K562 (cell line): ENCODE data around the gene GMPR. TPM values are rescaled to one million over a fixed set of nuclear protein-coding genes. Genes with fewer than 3 reads are reported as not detected.

ENCODE experiments used
- ATAC-seq: fragments of 200-7000 bp; cut with Tn5 transposase; 3 replicates; pipeline ENCODE4 v1.9.1; 2020; ENCODE audit warnings: moderate library complexity
- BruUV-seq: library from RNA; stranded (reverse); fragments of 400-500 nt; replicated peaks from 2 replicates; lab custom pipeline; 2021; lab: Mats Ljungman, UMichigan
- CTCF ChIA-PET: fragments of 300-600 bp; formaldehyde crosslinking; extraction: SDS; loops from one replicate; lab custom pipeline; 2021; ENCODE audit warnings: low intra/inter-chr PET ratio; lab: Yijun Ruan, JAX
- POLR2A ChIA-PET: fragments of 300-600, 350-650 bp; sonication (Branson Sonifier 250); formaldehyde crosslinking; extraction: SDS; loops from one replicate; lab custom pipeline; 2021; ENCODE audit warnings: antibody characterized with exemption, inconsistent platforms; lab: Yijun Ruan, JAX
- DNase-seq, 4 experiments: peaks; one replicate each; pipeline versions ENCODE4 v3.0.0 to v3.0.0-alpha.2; 2011 to 2018; ENCODE audit warnings: low spot score in 3 of 4, mixed read lengths in 3 of 4; ENCODE audit errors: extremely low read depth in 1 of 4
- FAIRE-seq: peaks from 2 replicates; lab custom pipeline; 2011; peaks lifted over from hg19 to GRCh38; lab: Jason Lieb, UNC
- H2AFZ ChIP-seq: 2 replicates; pipeline ENCODE4 v1.6.0; 2011; ENCODE audit warnings: low read depth, low read length, control low read depth, inconsistent platforms
- H3K27ac ChIP-seq: fragments of 200-600 bp; 3 replicates; pipeline ENCODE4 v1.8.0; 2011; ENCODE audit warnings: low read depth, mild to moderate bottlenecking, control low read depth, inconsistent platforms, low read length, moderate library complexity, mixed read lengths; ENCODE audit errors: extremely low read depth
- H3K27me3 ChIP-seq, 2 experiments: fragments of 300-600 bp in 1 of 2; 2 replicates in 1 of 2; 3 replicates in 1 of 2; pipeline versions ENCODE4 v1.6.0 to v1.8.0; 2011; ENCODE audit warnings: inconsistent platforms in 2 of 2, low read length in 2 of 2, mild to moderate bottlenecking in 1 of 2, mixed read lengths in 1 of 2, moderate library complexity in 1 of 2; ENCODE audit not compliant: control insufficient read depth in 2 of 2, insufficient read depth in 2 of 2
- H3K36me3 ChIP-seq: fragments of 300-600 bp; 3 replicates; pipeline ENCODE4 v1.8.0; 2011; ENCODE audit warnings: mild to moderate bottlenecking, low read length, inconsistent platforms; ENCODE audit not compliant: control insufficient read depth, insufficient read depth
- H3K4me1 ChIP-seq, 2 experiments: fragments of 200-600 bp in 1 of 2; replicated peaks in 1 of 2; 2 replicates in 1 of 2; 3 replicates in 1 of 2; pipeline versions ENCODE4 v1.5.1 to v1.8.0; 2011; ENCODE audit warnings: inconsistent platforms in 2 of 2, low read length in 2 of 2, mild to moderate bottlenecking in 1 of 2, mixed read lengths in 1 of 2, moderate library complexity in 1 of 2; ENCODE audit not compliant: control insufficient read depth in 2 of 2, insufficient read depth in 2 of 2
- H3K4me2 ChIP-seq: 2 replicates; pipeline ENCODE4 v1.6.1; 2011; ENCODE audit warnings: low read length, control low read depth, inconsistent platforms, mixed read lengths; ENCODE audit not compliant: insufficient read depth
- H3K4me3 ChIP-seq: fragments of 200-600 bp; sonication (generic), shearing (Covaris generic); 2 replicates; pipeline ENCODE4 v1.5.1; 2016; ENCODE audit warnings: control low read depth, inconsistent platforms
- H3K79me2 ChIP-seq: fragments of 200-600 bp; 3 replicates; pipeline ENCODE4 v1.8.0; 2011; ENCODE audit warnings: low read length, inconsistent platforms; ENCODE audit not compliant: control insufficient read depth, insufficient read depth
- H3K9ac ChIP-seq, 2 experiments: 2 replicates each; pipeline versions ENCODE4 v1.6.0 to v1.6.1; 2011; ENCODE audit warnings: low read depth in 2 of 2, low read length in 2 of 2, control low read depth in 1 of 2, inconsistent platforms in 1 of 2, mild to moderate bottlenecking in 1 of 2, mixed read lengths in 1 of 2; ENCODE audit not compliant: insufficient read depth in 1 of 2
- H3K9me1 ChIP-seq: one replicate; pipeline ENCODE4 v1.6.0; 2011; ENCODE audit warnings: inconsistent platforms, mild to moderate bottlenecking, low read length, moderate library complexity; ENCODE audit not compliant: control insufficient read depth, insufficient read depth
- H3K9me3 ChIP-seq: replicated peaks from 2 replicates; pipeline ENCODE4 v1.5.1; 2011; ENCODE audit warnings: low read depth, low read length, inconsistent platforms; ENCODE audit not compliant: control insufficient read depth, insufficient read depth
- H4K20me1 ChIP-seq: replicated peaks from 2 replicates; pipeline ENCODE4 v1.6.1; 2011; ENCODE audit warnings: low read length, inconsistent platforms, mixed read lengths; ENCODE audit not compliant: control insufficient read depth, insufficient read depth
- ARNT ChIP-seq, 2 experiments: fragments of 450-650 bp; IDR thresholded peaks; 2 replicates each; pipeline ENCODE4 v1.6.1; 2016; ENCODE audit warnings: mild to moderate bottlenecking in 1 of 2
- MED1 ChIP-seq: sonication (generic); formaldehyde crosslinking; IDR thresholded peaks from 2 replicates; pipeline ENCODE4 v1.8.1; 2023; ENCODE audit warnings: missing genetic modification reagents, borderline replicate concordance
- MEF2D ChIP-seq: conservative IDR thresholded peaks from 2 replicates; pipeline ENCODE4 v1.6.1; 2016; ENCODE audit warnings: low read depth, missing genetic modification characterization, missing compliant biosample characterization
- NR2F6 ChIP-seq: fragments of 450-650 bp; formaldehyde crosslinking; IDR thresholded peaks from 2 replicates; pipeline ENCODE4 v1.4.0; 2020; ENCODE audit warnings: mild to moderate bottlenecking
- NUFIP1 ChIP-seq: fragments of 450-650 bp; IDR thresholded peaks from 2 replicates; pipeline ENCODE4 v1.6.1; 2018; ENCODE audit not compliant: partially characterized antibody
- POLR2A ChIP-seq: fragments of 450-650 bp; conservative IDR thresholded peaks from 2 replicates; pipeline ENCODE4 v1.6.1; 2016
- ZNF589 ChIP-seq: fragments of 200-800 bp; sonication (Bioruptor generic); IDR thresholded peaks from 2 replicates; pipeline ENCODE4 v1.6.1; 2016; ENCODE audit warnings: low read depth, missing genetic modification characterization, missing compliant biosample characterization
- WGBS: fragments of 100-300 bp; shearing (Covaris generic); methylation state at CpG from one replicate; pipeline ENCODE4 v1.1.6; 2016; ENCODE audit warnings: low coverage, mixed read lengths; ENCODE audit not compliant: insufficient coverage; ENCODE audit errors: missing lambda C conversion rate; 5-methylcytosine and 5-hydroxymethylcytosine counted together
- in situ Hi-C: fragments of 300-500 bp; cut with MboI; formaldehyde crosslinking; loops from 4 replicates; pipeline ENCODE4 v1.15.0; 2018; ENCODE audit warnings: inconsistent platforms, mixed read lengths
- intact Hi-C: fragments of 100-400 bp; cut with micrococcal nuclease; formaldehyde crosslinking; loops from 2 replicates; pipeline ENCODE4 v1.14.2; 2022
- polyA plus RNA-seq, 8 experiments: library from polyadenylated mRNA; depleted of rRNA in 4 of 8; stranded (reverse) in 5 of 8; unstranded in 3 of 8; fragments of >200 nt; fragmentation: Nextera tagmentation in 2 of 8; fragmentation: Illumina TruSeq in 1 of 8; extraction: Ambion mirVana in 2 of 8; extraction: Trizol in 1 of 8; gene quantifications; 2 replicates each; pipeline versions ENCODE4 v1.2.1 to v1.2.3, GENCODE V29; 2011 to 2014; ENCODE audit warnings: inconsistent platforms in 1 of 8, missing spikeins in 1 of 8
- total RNA-seq, 7 experiments: library from RNA; depleted of rRNA in 6 of 7; stranded (reverse); fragments of >200 nt in 6 of 7; fragmentation: Illumina TruSeq in 2 of 7; extraction: Trizol in 2 of 7; gene quantifications; 2 replicates each; pipeline versions ENCODE4 v1.2.1 to v1.2.3, GENCODE V29; 2011 to 2021; ENCODE audit warnings: low replicate concordance in 1 of 7

The GMPR gene
- total and polyA plus RNA-seq, 9 of the 15 experiments (the other 6 are each of a cell fraction or from before 2014, with no cell fraction given): 34.6 to 83.7 (median 49.8) TPM

DNA sequence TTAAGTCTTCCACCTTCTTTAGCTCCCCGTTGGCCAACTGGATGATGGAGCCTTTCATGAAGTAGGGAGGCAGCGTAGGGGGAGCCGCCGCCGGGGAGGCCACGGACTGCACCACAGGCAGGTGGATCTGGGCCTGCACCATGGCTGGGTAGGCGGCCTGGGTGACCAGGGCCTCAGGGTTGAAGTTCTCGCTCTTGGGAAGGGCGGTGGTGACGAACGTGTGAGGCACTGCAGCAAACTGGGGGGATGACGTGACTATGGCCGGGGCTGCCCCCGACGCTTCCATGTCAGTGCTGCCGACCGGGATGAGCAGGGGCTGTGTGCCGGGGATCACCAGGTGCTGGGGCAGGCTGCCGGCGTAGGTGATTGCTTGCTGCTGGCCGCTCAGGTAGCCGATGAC is 88.1 kb downstream of the GMPR start:
- no peak overlapping the region for H3K27ac ChIP-seq
- no peak for ATAC-seq
- H3K4me1 ChIP-seq: peaks cover 16 to 24% of the 10 kb centered on the region in 2 experiments
- no peaks in the 10 kb centered on the region; a peak in 1 of 5 replicates for H3K27me3 ChIP-seq
- no peaks in the 10 kb centered on the region for H3K9me3 ChIP-seq
- no peak overlapping the region for H3K4me3 ChIP-seq
- H3K36me3 ChIP-seq: no peaks in the 10 kb centered on the region
- no peak overlapping the region for H2AFZ ChIP-seq
- WGBS: 83% methylated on average over 16 of the region's 22 CpGs
- intact Hi-C loops: no loop called here
- ChIA-PET CTCF (interaction anchor here (0.6 kb wide), 1 partner anchor 113 kb away, joined by 7 read pairs; no protein-coding TSS in a partner anchor), POLR2A (no interaction called here)
- H3K79me2 ChIP-seq: no peaks in the 10 kb centered on the region
- DNase-seq: no peak
- no peaks in the 10 kb centered on the region for H3K9me1 ChIP-seq
- FAIRE-seq: no peak
- H4K20me1 ChIP-seq: no peaks in the 10 kb centered on the region
- H3K4me2 ChIP-seq: no peak overlapping the region
- no TSS peak for BruUV-seq
- in situ Hi-C loops: no loop called here
- H3K9ac ChIP-seq: no peak overlapping the region
- TF ChIP-seq MEF2D: no peak
- TF ChIP-seq NR2F6: no peak
- no peak for TF ChIP-seq POLR2A
- TF ChIP-seq ZNF589: no peak
- TF ChIP-seq MED1: no peak
- TF ChIP-seq NUFIP1: no peak
- TF ChIP-seq ARNT (IDR thresholded peaks at IDR 0.05): no peak
